Neural progenitor cell (in vitro differentiated cells): Measurements from ENCODE around the gene ASNSD1.
"Not testable (repeated sequence)": the region's sequence is repeated elsewhere in the genome, so short reads cannot be mapped to it uniquely, and the experiment has no call there.

Experiments used
- CTCF ChIP-seq: fragments of 200-600 bp; sonication (generic); IDR thresholded peaks from 2 replicates; pipeline ENCODE4 v1.5.1; 2017; ENCODE audit warnings: antibody characterized with exemption, mild to moderate bottlenecking
- EZH2 ChIP-seq: fragments of 200-600 bp; sonication (generic); IDR thresholded peaks from 2 replicates; pipeline ENCODE4 v1.6.1; 2017; ENCODE audit warnings: antibody characterized with exemption, mild to moderate bottlenecking, moderate library complexity
- EZH2phosphoT487 ChIP-seq: fragments of 200-600 bp; sonication (generic); IDR thresholded peaks from 2 replicates; pipeline ENCODE4 v1.6.1; 2017; ENCODE audit warnings: antibody characterized with exemption

GRCh38 chr2:189653464-189653863 is 7.8 kb upstream of the ASNSD1 start:
- not testable (repeated sequence) for TF ChIP-seq EZH2, CTCF, EZH2phosphoT487
